Left renal cortex interstitium (tissue), 4 donors: ENCODE data around the gene MEF2B. TPM values are rescaled to one million over a fixed set of nuclear protein-coding genes. Genes with fewer than 3 reads are reported as not detected.
"Not testable (repeated sequence)": the region's sequence is repeated elsewhere in the genome, so short reads cannot be mapped to it uniquely, and the experiment has no call there.

Experiments
- DNase-seq, 4 donors: peaks; one replicate each; pipeline ENCODE4 v3.0.0-alpha.2; 2013; ENCODE audit warnings: low read depth in 4 of 4, low spot score in 2 of 4, missing footprints in 1 of 4
- polyA plus RNA-seq, 4 donors: library from polyadenylated mRNA; unstranded; fragments of 120-200 nt; gene quantifications; one replicate each; pipeline ENCODE4 v1.2.1, GENCODE V29; 2013; ENCODE audit not compliant: insufficient read length in 4 of 4

MEF2B gene
- polyA plus RNA-seq, 4 donors = 1.2 to 4.2 (median 1.9) TPM

DNA sequence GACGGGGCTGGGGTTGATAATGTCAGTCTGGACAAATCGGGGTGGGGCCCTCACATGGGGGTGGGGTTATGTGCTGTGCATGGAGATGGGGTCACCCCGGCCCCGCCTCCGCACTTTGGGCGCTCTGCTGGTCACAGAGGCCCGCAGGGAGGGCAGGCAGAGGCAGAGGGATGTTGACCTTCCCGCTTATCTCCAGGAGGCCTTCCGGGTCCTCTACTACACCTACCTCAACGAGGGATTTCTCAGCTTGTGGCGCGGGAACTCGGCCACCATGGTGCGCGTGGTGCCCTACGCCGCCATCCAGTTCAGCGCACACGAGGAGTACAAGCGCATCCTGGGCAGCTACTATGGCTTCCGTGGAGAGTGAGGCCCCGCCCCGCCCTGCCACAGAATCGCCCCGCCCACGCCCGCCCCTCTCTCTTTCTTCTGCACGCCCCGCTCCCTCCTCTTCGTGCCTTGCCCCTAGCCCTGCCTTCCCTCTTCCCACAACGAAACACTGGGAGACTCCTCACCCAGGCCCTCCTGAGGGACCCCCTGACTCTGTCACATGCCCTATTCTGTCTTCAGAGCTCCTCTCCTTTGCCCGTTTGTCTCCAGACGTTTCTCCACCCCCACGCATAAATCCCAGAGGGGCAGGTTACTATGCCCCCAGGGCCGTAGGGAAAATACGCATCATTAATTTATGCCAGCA is 64.6 kb downstream of the MEF2B start:
- DNase-seq = peak in 1 of 4 donors; percentile 61

DNA sequence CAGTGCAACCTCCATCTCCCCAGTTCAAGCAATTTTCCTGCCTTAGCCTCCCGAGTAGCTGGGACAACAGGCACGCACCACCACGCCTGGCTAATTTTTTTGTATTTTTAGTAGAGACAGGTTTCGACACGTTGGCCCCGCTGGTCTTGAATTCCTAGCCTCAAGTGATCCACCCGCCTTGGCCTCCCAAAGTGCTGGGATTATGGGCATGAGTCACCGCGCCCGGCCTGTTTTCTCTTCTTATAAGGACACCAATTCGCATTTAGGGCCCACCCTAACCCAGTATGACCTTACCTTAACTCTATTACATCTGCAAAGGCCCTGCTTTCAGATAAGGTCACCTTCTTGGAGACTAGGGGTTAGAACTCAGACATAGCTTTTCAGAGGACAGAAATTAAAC is 66.9 kb downstream of the MEF2B start:
- DNase-seq = no peak

GRCh38 chr19:19102566-19102965 is 67.5 kb downstream of the MEF2B start:
- not testable (repeated sequence) for DNase-seq

DNA sequence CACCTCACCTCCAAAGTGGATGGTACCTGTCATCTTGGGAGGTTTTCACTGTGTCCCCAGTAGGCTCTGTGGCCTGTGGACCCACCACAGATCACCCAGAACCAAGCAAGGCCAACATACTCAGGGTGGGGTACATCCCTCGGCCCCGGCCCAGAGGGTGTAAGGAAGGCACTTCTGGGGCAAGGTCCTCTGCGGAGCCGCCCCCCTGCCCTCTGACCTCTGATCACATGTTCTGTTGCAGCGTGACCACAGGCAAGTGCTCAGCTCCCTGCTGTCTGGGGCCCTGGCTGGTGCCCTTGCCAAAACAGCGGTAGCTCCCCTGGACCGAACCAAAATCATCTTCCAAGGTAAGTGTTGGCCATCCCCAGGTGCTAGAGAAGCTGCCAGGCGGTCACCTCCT is 68.5 kb downstream of the MEF2B start:
- no peak for DNase-seq

GRCh38 chr19:19098703-19099632 is 71.1 kb downstream of the MEF2B start:
- DNase-seq = no peak

GRCh38 chr19:19098084-19098702 is 71.9 kb downstream of the MEF2B start:
- DNase-seq = no peak

DNA sequence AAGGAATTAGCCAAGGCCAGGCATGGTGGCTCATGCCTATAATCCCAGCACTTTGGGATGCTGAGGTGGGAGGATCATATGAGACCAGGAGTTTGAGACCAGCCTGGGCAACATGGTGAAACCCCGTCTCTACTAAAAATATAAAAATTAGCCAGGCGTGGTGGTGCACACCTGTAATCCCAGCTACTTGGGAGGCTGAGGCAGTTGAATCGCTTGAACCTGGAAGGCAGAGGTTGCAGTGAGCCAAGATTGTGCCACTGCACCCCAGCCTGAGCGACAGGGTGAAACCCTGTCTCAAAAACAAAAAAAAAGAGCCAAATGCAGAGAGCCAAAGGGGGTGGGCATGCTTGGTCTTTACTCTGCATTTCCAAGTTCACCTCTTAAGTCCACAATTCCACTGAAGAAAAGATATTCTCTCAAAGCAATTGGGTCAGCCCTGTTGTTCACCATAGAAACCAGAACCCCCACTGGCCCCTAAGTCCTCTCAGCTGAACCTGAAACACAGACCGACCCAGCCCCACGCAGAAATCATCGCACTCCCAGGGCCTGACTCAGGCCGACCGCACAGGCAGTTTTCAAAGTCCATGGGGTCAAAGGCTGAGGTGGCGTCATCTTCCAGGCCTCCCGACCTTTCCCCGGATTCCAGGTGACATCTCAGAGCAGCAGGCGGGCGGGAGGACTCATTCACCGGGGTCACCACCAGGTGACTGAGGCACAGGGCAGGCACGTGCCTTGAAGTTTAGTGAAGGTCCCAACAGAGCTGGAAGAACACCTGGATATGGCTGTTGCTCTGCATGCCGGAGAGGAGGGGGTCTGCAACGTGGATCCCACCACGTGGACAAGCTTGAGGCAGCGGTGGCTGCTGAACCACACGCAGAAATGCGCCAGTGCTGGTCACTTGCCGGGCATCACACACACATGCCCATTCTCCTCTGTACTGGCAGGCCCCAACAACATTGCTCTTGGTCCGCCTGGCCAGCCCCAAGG is 73.1 kb downstream of the MEF2B start:
- no peak for DNase-seq

GRCh38 chr19:19095691-19096090 is 74.4 kb downstream of the MEF2B start:
- DNase-seq = no peak

Other genes with a start within 250 kb of the MEF2B start
- gene HOMER3, start 229.0 kb downstream of the MEF2B start, polyA plus RNA-seq = 10 to 100 TPM; 49.3 to 82.4 (median 70.7) TPM
- 100 to 1,000 TPM in 2 of 4 donors, 10 to 100 TPM in 2; 69.9 to 147 (median 98.6) TPM for gene SUGP2, start 136.7 kb downstream of the MEF2B start, polyA plus RNA-seq
- gene ARMC6, start 136.7 kb downstream of the MEF2B start, polyA plus RNA-seq = 10 to 100 TPM; 31.8 to 37.1 (median 34.7) TPM
- 10 to 100 TPM; 16.6 to 27.8 (median 18.8) TPM for gene SLC25A42, start 106.3 kb downstream of the MEF2B start, polyA plus RNA-seq
- 10 to 100 TPM; 25.5 to 46.2 (median 36.3) TPM for gene TMEM161A, start 31.8 kb downstream of the MEF2B start, polyA plus RNA-seq
- gene BORCS8, start 21.9 kb upstream of the MEF2B start, polyA plus RNA-seq = 10 to 100 TPM; 13.5 to 24.3 (median 21.1) TPM
- 10 to 100 TPM; 58.1 to 96.0 (median 75.3) TPM for gene RFXANK, start 22.0 kb upstream of the MEF2B start, polyA plus RNA-seq
- gene NR2C2AP, start 33.2 kb upstream of the MEF2B start, polyA plus RNA-seq = 10 to 100 TPM; 13.6 to 15.4 (median 13.8) TPM
- gene NCAN, start 41.7 kb upstream of the MEF2B start, polyA plus RNA-seq = 1 to 10 TPM in 1 of 4 donors, under 1 TPM in 1, not detected in 2; 0.09 to 1.5 TPM
- 1 to 10 TPM; 2.2 to 4.1 (median 3.1) TPM for gene TM6SF2, start 103.0 kb upstream of the MEF2B start, polyA plus RNA-seq
- gene SUGP1, start 150.2 kb upstream of the MEF2B start, polyA plus RNA-seq = 10 to 100 TPM; 50.9 to 69.1 (median 58.5) TPM
- 10 to 100 TPM; 36.9 to 87.6 (median 61.7) TPM for gene MAU2, start 150.6 kb upstream of the MEF2B start, polyA plus RNA-seq
- gene GATAD2A, start 235.4 kb upstream of the MEF2B start, polyA plus RNA-seq = 10 to 100 TPM; 40.6 to 57.7 (median 50.0) TPM